GM19463 (cell line): ENCODE results near the gene DDIT3.
"Not testable (repeated sequence)": the region's sequence is repeated elsewhere in the genome, so short reads cannot be mapped to it uniquely, and the experiment has no call there.

ENCODE experiments used
- ATAC-seq: cut with Tn5 transposase; IDR thresholded peaks from one replicate; pipeline ENCODE4 v1.9.1; 2021; ENCODE audit warnings: mild to moderate bottlenecking, moderate library complexity; ENCODE audit not compliant: unreplicated experiment

DDIT3 gene

GRCh38 chr12:57526477-57527126, 6.3 kb upstream of the DDIT3 start:
- no peak for ATAC-seq

GRCh38 chr12:57525615-57526383, 5.5 kb upstream of the DDIT3 start:
- ATAC-seq, result no peak

- ATAC-seq, result no peak
Measured at GRCh38 chr12:57524814-57525614, 4.7 kb upstream of the DDIT3 start.

GRCh38 chr12:57523706-57524614, 3.6 kb upstream of the DDIT3 start:
- no peak for ATAC-seq

- no peak for ATAC-seq
Measured at GRCh38 chr12:57522887-57523705, 2.8 kb upstream of the DDIT3 start.

GRCh38 chr12:57522011-57522886, 1.9 kb upstream of the DDIT3 start, which contains the start of gene MBD6:
Gene MBD6 (plus strand): TSS chr12:57522824. CDS start chr12:57524304, 1,480 bp downstream.
- ATAC-seq, result peak; percentile 31

GRCh38 chr12:57521525-57522010, 1.3 kb upstream of the DDIT3 start:
- no peak for ATAC-seq

GRCh38 chr12:57519796-57520052, 590 bp downstream of the DDIT3 start:
- peak; percentile 2 for ATAC-seq

- no peak for ATAC-seq
Measured at GRCh38 chr12:57518920-57519795, 1.2 kb downstream of the DDIT3 start.

- ATAC-seq, result no peak
Measured at GRCh38 chr12:57518176-57518919, 2.0 kb downstream of the DDIT3 start.

- not testable (repeated sequence) for ATAC-seq
Measured at GRCh38 chr12:57517718-57518117, 2.6 kb downstream of the DDIT3 start.

GRCh38 chr12:57517187-57517586, 3.1 kb downstream of the DDIT3 start:
- no peak for ATAC-seq

- ATAC-seq, result no peak
Measured at GRCh38 chr12:57516617-57517153, 3.6 kb downstream of the DDIT3 start.

- ATAC-seq, result no peak
Measured at GRCh38 chr12:57515934-57516541, 4.3 kb downstream of the DDIT3 start.

- no peak for ATAC-seq
Measured at GRCh38 chr12:57515408-57515933, 4.8 kb downstream of the DDIT3 start.

GRCh38 chr12:57514720-57515407, 5.5 kb downstream of the DDIT3 start:
- ATAC-seq, result no peak
